HUDEP-2 (cell line): Measurements from ENCODE around the gene MYBBP1A.

Experiments used
- DNase-seq, 76 experiments: peaks; one replicate each; lab custom pipeline; 2025; ENCODE audit not compliant: unreplicated experiment in 76 of 76; lab: John Stamatoyannopoulos, UW

MYBBP1A gene

GRCh38 chr17:4550534-4551039 lies 4.6 kb downstream of the MYBBP1A start:
- no peak for DNase-seq

- DNase-seq, result no peak
These were observed 5.2 kb downstream of the MYBBP1A start for GRCh38 chr17:4549781-4550533.

- no peak for DNase-seq
These were observed 6.3 kb downstream of the MYBBP1A start for GRCh38 chr17:4548721-4549531.

GRCh38 chr17:4548061-4548461 lies 7.1 kb downstream of the MYBBP1A start:
- no peak for DNase-seq

- no peak for DNase-seq
These were observed 7.9 kb downstream of the MYBBP1A start for GRCh38 chr17:4547118-4547906.

DNA sequence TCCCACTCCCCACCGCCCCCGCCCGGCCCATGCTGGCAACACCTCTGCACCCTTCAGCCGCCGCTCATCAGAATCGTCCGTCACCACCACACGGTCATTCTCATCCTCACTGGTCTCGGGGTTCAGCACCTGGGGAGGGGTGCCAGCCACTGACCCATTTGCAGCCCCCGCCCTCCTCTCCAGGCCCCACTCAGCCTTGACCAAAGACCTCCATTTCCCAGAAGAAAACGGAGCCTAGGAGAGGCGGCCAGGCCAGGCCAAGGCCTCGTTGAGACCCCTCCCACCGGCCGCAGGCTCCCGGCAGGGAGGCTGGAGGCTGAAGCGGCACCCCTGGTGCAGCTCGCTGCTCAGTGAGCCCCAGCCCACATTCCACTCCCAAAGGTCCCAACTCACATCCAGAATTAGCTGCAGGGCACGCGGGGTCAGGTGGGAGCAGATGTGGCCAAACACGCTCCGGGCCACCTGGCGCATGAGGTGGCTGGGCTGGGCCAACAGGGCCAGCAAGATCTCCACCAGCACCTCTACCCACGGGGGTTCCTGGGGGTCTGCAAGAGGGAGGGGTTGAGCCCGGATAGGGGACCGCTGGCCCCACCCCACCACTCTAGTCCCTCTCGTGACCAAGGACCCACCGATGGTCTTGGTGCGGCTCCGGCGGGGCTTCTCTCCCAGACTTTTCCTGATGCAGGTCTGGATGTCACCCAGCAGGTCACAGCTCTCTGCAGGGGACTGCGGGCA lies 9.8 kb downstream of the MYBBP1A start:
- DNase-seq, result no peak

GRCh38 chr17:4544951-4545216 lies 10.3 kb downstream of the MYBBP1A start:
- no peak for DNase-seq

- DNase-seq, result no peak
These were observed 10.8 kb downstream of the MYBBP1A start for GRCh38 chr17:4544135-4544950.

GRCh38 chr17:4543557-4544026 lies 11.6 kb downstream of the MYBBP1A start:
- DNase-seq, result no peak

DNA sequence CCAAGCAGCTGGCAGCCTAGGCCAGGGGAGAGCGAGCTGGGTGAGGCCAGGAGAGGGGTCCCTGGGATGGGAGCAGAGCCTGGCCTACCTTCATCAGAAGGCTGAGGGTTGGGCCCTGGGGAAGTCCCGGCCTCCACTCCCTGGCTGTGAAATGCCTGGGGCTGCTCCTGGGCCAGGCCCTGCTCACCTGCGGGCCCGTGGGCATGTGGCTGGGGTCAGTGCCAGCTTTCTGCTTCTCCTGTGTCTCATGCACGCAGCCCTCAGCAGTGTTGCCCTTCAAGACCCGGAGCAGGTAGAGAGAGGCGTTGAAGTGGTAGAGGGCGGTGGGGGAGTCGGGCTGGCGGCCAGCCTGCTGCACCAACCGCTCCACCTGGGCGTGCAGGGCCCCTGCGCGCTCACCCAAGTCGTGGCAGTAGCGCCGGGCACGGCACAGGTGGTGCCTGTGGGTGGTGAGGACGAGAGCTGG lies 12.4 kb downstream of the MYBBP1A start:
- DNase-seq, result no peak

DNA sequence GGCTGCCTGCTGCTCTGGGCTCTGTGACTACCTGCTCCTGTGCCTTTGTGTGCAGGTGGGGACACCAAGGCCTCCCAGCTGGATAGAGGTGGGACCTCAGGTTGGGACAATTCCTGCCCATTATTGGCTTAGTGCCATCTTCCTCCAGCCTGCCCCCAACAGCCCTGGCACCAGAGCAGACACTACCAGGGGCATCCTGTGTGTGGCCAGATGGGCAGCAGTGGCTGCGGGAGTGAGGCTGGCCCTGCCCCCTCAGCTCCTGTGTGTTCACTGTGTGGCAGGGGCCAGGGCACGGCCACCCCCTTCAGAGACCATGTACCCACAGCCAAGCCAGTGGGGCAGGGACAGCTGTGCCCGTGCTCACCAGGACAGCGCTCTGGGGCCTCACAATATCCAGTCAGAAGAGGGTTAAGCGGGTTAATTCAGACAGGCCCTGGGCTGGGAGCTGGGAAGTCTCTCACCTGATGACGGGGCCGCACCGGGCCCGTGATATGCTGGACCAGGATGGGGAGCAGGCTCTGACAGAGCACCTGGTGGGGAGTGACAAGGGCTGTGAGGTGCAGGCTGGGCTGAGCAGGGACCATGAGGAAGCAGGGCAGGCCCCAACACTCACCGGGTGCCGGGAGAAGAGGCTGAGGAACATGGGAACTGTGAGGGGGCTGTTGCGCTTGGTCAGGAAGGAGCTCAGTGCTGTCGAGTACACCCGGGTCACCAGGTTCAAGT lies 13.0 kb downstream of the MYBBP1A start:
- no peak for DNase-seq

- no peak for DNase-seq
These were observed 13.7 kb downstream of the MYBBP1A start for GRCh38 chr17:4541328-4542002.

GRCh38 chr17:4540687-4541327 lies 14.4 kb downstream of the MYBBP1A start:
- DNase-seq, result no peak

GRCh38 chr17:4540224-4540651 lies 14.9 kb downstream of the MYBBP1A start:
- peak in 3 of 76 experiments; percentile 9 to 16 (median 14) for DNase-seq

DNA sequence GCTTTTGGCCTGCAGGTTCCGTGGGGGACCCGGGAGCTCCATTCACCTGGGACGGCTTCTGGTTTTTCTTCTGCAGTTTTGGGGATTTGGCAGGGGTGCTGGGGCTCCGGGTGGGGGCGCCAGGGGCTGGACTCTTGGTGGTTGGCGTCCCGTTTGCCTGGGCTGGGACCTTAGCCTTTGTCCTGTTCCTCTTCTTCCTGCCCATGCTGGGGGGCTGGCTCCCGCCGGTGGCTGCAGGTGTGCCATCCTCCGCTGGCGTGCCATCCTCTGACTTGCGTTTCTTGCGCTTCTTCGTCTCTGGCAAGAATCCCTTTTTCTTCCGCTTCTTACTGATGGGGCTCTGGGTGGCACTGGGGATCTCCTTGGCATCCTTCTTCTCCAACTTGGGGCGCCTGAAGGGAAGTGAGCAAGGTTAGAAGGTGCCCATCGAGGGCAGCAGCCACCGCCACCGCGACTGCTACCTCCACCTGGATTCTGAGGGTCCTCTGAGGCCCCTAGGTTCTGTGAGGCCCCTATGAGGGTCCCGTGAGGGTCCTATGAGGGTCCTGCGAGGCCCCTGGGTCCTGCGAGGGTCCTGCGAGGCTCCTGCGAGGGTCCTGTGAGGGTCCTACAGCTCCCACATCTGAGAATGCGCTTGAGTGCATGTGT lies 15.5 kb downstream of the MYBBP1A start:
- DNase-seq, result no peak

- DNase-seq, result no peak
These were observed 16.2 kb downstream of the MYBBP1A start for GRCh38 chr17:4539025-4539424.

DNA sequence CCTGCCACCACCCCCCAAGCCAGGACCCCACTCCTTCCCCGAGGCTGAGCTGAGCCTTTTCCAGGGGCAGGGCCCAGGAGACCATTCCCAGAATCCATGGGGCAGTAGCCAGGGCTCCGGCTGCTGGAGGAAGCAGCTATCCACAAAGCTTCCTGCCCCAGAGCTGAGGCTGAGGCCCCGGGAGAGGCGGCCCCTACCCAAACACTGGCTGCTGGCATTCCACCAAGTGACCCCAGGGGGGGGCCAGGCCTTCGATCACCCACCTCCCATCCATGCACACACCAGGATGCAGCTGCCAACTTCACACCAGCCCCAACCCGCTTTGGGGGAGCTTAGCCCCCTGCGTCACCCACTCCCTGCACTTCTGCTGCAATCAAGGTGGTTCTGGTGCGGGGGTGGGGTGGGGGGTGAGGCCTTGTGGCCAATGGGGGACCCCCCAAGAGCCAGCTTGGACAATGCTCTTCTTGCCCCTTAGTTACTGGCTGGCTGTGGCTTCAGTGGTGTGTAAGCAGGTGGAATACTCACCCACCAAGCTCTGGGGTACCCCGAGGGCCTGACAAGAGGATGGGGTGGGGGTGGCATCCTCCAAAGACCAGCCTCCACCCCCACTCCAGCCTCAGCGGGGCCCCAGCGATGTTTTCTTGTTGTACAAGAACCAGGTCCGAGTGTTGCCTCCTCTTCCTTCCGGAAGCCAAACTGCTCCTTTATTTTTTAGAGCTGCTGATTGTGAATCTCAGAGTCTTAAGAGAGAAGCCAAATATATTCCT lies 16.8 kb downstream of the MYBBP1A start:
- no peak for DNase-seq
